Kasumi-1 (cell line): ENCODE results near the gene BRAT1.
"Not testable (repeated sequence)": the region's sequence is repeated elsewhere in the genome, so short reads cannot be mapped to it uniquely, and the experiment has no call there.

Experiments
- DNase-seq, 2 experiments: peaks; one replicate each; lab custom pipeline; 2025; lab: John Stamatoyannopoulos, UW

Gene BRAT1

DNA sequence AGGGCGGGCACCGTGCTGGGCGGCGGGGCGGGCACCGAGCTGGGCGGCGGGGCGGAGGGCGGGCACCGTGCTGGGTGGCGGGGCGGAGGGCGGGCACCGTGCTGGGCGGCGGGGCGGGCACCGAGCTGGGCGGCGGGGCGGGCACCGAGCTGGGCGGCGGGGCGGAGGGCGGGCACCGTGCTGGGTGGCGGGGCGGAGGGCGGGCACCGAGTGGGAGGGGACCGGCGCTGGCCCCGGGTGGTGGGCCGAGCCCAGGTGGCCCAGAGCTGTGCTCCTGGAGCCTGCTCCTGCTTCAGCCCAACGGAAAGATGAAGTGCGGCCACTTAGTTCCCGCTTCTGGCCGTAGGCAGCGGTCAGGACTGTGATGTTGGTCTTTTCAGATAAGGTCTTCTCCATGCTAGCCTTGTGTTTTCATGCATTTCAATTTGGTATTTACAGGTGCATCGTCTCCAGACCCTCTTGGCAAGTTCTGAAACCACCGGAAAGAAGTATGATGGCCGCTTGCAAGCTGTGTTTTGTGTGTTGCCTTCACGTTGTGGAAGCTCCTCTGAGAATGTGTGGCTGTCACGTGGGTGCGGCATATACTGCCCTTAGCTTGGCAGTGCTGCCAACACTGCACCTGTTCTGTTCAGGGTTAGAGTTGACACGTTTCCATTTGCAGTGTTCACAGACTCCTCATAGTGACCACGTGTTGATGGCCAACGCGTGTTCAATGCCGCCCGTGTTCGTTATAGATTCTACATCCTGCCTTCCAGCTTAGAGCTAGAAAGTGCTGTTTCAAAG lies 28.7 kb upstream of the BRAT1 start:
- no peak for DNase-seq

DNA sequence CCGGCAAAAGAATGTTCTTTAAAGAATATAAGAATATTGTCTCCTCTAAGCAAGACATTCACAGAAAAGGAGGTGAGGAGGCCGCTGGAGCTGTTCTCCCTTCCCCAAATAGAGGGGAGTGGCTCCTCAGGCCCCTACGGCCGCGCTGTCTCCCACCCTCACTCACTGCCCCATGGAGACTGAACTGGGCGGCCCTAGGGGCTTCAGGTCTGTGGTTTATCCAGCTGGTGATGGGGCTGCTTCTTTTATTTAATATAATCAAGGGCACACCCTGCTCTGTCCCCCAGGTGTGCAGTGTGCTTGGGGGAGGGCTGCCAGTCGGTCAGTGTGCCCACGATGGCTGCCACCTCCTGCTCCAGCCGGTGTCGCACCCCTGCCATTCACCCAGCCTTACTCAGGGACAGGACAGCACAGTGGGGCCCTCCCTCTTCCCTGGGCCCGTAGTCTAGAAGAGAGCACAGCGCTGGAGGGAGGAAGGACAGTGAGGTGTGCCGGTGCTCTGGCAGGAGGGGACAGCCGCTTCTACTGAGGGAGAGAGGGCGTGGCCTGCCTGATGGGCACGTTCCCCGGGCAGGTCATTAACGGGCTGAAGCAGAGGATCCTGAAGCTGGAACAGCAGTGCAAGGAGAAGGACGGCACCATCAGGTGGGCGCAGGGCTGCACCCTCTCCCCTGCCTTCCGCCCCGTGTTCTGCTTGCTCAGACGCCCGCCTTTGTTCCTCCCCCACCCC lies 26.8 kb upstream of the BRAT1 start:
- DNase-seq = no peak

DNA sequence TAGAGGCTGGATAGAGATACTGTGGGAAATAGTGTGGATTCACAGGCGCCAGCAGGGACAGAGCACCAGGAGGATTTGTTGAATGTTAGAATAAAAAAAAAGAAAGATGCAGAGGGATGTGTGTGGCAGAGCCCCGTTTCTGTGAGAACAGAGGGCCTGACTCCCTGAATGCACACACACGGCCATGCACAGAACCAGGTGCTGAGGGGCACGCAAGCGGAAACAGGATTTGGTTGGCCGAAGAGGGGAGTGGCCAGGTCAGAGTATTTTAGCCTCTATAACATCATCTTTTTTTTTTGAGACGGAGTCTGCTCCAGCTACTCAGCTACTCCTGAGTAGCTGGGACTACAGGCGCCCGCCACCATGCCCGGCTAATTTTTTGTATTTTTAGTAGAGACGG lies 25.3 kb upstream of the BRAT1 start:
- no peak for DNase-seq

- DNase-seq = no peak
Measured at GRCh38 chr7:2577914-2578680, 22.8 kb upstream of the BRAT1 start.

DNA sequence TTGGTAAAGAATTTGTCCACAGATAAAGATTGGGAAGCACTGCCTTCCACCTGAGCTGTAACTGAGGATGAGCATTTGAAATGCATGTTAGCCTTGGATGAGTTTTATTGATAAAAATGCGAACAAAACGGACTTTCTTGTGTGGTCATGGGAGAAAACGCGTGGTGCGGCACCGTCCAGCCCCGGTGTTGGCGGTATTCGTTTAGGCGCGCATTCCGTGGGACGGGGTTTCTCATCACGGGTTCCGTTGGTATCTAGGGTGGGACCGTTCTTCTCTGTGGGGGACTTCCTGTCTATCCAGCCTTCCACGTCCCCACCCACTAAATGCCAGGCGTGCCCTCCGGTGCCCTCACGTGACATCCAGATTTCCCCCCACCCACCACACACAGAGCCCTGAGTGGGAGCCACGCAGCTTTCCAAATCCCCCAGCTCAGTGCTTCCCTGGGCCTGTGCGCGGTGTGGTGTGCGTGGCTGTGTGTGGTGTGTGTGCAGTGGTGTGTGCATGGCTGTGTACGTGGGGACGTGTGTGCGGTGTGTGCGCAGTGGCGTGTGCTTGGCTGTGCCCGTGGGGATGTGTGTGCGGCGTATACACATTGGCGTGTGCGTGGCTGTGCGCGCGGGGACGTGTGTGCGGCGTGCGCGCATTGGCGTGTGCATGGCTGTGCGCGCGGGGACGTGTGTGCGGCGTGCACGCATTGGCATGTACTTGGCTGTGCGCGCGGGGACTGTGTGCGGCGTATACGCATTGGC lies 21.6 kb upstream of the BRAT1 start:
- DNase-seq = no peak

GRCh38 chr7:2575733-2576340 lies 20.5 kb upstream of the BRAT1 start:
- no peak for DNase-seq

- DNase-seq = no peak
Measured at GRCh38 chr7:2575046-2575732, 19.9 kb upstream of the BRAT1 start.

DNA sequence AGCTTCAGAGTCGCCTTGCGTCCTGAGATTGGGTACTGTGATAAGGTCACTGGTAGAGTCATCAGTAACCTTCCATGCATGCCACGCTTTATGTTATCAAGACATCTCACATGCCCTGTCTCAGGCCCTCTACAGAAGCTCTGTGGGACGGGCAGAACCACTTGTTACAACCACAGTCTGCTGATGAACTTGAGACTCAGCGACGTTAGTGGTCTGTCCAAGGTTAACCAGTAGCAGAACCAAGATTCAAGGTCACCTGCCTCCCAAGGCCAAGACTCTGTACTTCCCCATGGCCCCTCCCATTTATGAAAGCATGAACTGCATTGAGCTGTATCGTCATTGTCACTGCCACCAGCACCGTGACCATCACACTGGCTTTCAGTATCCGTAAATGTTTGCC lies 18.4 kb upstream of the BRAT1 start:
- no peak for DNase-seq

- no peak for DNase-seq
Measured at GRCh38 chr7:2572101-2572842, 16.9 kb upstream of the BRAT1 start.

DNA sequence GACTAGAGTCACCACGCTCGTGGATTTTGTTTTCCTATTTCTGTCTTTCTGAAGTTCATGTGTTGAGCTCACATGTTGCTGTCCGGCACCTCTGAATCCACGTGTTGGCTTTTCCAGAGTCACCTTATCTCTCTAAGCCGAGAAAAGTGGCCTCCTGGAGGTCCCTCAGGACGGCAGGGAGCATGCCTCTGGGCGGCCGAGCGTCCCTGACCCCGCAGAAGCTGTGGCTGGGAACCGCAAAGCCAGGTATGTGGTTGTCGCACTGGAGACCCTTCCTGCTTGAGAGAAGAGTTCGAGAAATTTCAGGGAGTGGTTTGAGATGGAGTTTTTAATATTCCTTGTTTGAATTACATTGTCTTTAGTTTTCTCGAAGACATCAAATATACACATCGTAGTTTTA lies 16.1 kb upstream of the BRAT1 start:
- no peak for DNase-seq

- no peak for DNase-seq
Measured at GRCh38 chr7:2570021-2570420, 14.7 kb upstream of the BRAT1 start.

DNA sequence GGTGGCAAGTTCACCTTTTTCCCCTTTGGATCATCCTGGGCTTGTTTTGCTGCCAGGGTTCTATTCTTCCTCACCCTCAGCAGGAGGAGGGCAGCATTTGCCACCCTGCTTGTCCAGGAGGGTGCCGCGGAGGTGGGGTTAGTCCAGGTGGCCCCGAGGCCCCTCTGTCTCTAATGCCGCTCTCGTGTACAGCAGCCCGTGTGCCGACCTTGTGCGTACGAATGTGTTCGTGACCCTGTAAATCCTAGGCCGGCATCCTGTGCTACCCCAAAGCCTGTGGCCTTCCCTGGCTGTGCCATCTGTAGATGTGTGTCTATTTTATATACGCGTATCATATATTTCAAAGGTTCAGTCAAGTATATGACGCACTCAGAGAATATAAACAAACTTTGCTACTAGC lies 14.1 kb upstream of the BRAT1 start:
- DNase-seq = no peak

DNA sequence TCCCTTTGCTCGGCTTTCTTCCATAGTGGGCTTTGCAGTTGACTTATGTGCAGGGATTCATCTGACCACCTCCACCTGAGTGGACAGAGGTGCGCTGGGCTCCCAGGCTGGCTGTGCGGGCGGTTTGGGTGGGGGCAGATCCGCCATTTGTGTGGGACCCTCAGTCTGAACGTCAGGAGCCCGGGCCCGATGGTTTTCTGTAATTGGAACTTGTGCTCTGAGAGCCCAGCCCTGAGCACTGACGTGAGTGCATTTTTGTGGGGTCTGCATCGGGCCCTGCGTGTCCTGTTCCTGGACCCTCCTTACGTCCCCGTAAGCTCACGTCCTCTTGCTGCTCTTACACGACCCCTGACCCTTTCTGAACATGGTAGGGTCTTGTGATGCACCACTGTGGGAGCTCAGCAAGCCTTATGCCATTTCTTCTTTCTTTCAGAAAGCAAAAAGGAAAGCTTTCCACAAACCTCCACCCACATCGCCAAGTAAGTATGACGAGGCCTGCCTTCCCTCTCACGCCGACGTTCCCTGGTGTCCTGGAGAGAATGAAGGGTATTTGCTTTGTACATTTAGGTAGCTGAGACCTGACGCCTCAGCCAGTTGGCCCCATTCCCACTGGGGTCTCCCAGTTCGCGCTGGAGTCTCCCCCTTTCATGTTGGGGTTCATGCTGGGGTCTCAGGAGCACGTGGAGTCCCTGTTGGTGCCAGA lies 13.3 kb upstream of the BRAT1 start:
- no peak for DNase-seq

DNA sequence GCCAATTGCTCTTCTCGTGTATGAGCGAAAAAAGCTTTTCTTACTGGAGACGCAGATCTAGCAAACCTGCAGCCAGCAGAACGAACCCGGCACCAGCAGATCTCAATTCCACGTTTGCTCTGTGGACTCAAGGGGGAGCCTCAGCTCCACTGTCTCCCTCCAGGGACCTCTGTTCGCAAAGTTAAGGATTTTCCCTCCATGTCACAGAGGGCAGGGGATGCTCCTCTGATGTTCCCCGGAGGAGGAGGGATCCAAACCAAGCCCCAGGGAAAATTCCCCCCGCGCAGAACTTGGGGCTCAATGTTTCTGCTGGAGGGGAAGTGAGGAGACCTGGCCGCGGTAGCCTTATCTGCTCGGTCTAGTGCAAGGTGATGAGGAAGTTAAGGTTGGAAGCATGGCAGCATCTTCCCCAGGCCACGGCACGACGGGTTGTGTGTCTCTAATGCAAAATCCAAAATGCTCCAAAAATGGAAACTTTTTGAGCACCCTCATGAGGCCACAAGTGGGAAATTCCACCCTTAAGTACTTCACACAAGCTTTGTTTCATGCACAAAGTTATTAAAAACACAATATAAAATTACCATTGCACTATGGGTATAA lies 12.5 kb upstream of the BRAT1 start:
- peak; percentile 7 to 20 for DNase-seq

DNA sequence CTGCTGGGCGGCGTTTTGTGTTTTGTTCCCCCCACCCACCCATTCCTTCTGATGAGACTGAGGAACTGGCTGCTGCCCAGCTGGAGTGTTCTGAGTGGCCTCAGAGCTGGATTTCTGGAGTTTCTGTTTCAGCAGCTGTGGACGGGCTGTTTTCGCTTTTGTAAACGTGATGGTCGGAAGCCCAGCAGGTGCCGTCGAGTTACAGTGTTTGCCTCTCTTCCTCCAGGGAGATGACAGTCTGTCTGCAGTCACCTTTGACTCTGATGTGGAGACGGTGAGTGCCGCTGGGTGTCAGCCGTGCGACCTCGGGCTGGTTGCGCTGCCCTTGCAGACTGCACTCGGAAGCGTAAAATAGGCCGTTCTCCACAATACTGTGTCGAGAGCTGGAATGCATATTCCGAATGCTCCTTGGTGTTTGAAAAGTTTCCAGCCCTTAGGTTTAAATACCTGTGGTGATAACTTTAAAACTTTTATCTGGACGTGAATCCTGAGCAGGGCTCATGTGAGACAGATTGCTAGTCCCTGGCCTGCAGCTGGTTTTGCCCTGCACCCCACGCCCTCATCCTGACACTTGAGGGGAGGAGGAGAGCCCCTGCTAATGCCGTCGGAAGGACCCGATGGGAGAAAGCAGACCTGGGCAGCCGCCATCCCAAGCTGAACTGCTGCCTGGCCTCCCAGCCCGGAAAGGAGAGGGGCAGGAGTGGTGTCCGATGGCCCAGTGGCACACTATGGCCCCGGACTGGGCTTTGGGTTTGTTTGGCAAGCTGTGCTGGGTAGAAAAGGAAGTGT lies 11.8 kb upstream of the BRAT1 start:
- DNase-seq = no peak

- DNase-seq = no peak
Measured at GRCh38 chr7:2566348-2566889, 11.1 kb upstream of the BRAT1 start.

GRCh38 chr7:2564970-2565540 lies 9.7 kb upstream of the BRAT1 start:
- DNase-seq = no peak

- not testable (repeated sequence) for DNase-seq
Measured at GRCh38 chr7:2563955-2564354, 8.6 kb upstream of the BRAT1 start.
